SK-N-SH (cell line): ENCODE data around the gene ASPSCR1. TPM values are rescaled to one million over a fixed set of nuclear protein-coding genes. Genes with fewer than 3 reads are reported as not detected.

Experiments
- CTCF ChIA-PET: fragments of 300-600, 350-600 bp; formaldehyde crosslinking; extraction: SDS; loops from one replicate; lab custom pipeline; 2021; lab: Yijun Ruan, JAX
- POLR2A ChIA-PET: fragments of 350-600 bp; sonication (Branson Sonifier 250); formaldehyde crosslinking; extraction: SDS; loops from one replicate; lab custom pipeline; 2020; ENCODE audit warnings: antibody characterized with exemption, inconsistent platforms; lab: Yijun Ruan, JAX
- DNase-seq: peaks from one replicate; pipeline ENCODE4 v3.0.0; 2012
- H2AFZ ChIP-seq: fragments of 200-600 bp; sonication (generic); 2 replicates; pipeline ENCODE4 v1.8.1; 2016; ENCODE audit warnings: antibody characterized with exemption, mild to moderate bottlenecking, low read depth
- H3F3A ChIP-seq: fragments of 200-600 bp; sonication (generic); replicated peaks from 2 replicates; pipeline ENCODE3; 2016; ENCODE audit warnings: antibody characterized with exemption, mild to moderate bottlenecking; ENCODE audit not compliant: insufficient read depth
- H3K27ac ChIP-seq, 2 experiments: fragments of 200-500 bp in 1 of 2; fragments of 200-600 bp in 1 of 2; sonication (Bioruptor generic) in 1 of 2; sonication (generic), shearing (Covaris generic) in 1 of 2; 2 replicates each; pipeline versions ENCODE4 v1.5.1 to v1.6.1; 2014 to 2016; ENCODE audit warnings: low read depth in 2 of 2, inconsistent platforms in 1 of 2, low read length in 1 of 2, mild to moderate bottlenecking in 1 of 2, mixed read lengths in 1 of 2
- H3K27me3 ChIP-seq: fragments of 200-600 bp; sonication (generic), shearing (Covaris generic); 2 replicates; pipeline ENCODE4 v1.6.1; 2016; ENCODE audit warnings: mixed run types; ENCODE audit not compliant: insufficient read depth
- H3K36me3 ChIP-seq, 2 experiments: fragments of 200-500 bp in 1 of 2; fragments of 200-600 bp in 1 of 2; sonication (Bioruptor generic) in 1 of 2; sonication (generic) in 1 of 2; replicated peaks in 1 of 2; 2 replicates each; pipeline versions ENCODE3 to v1.5.1; 2014 to 2016; ENCODE audit warnings: low read length in 1 of 2, mild to moderate bottlenecking in 1 of 2; ENCODE audit not compliant: insufficient read depth in 2 of 2, control insufficient read depth in 1 of 2
- H3K4me1 ChIP-seq, 2 experiments: fragments of 200-500 bp in 1 of 2; fragments of 200-600 bp in 1 of 2; sonication (Bioruptor generic) in 1 of 2; sonication (generic), shearing (Covaris generic) in 1 of 2; 2 replicates each; pipeline versions ENCODE4 v1.5.1 to v1.6.1; 2014 to 2016; ENCODE audit warnings: low read depth in 1 of 2, low read length in 1 of 2, mixed run types in 1 of 2; ENCODE audit not compliant: insufficient read depth in 2 of 2, control insufficient read depth in 1 of 2
- H3K4me2 ChIP-seq: fragments of 200-600 bp; sonication (generic), shearing (Covaris generic); 2 replicates; pipeline ENCODE4 v1.6.1; 2017; ENCODE audit warnings: mixed run types
- H3K4me3 ChIP-seq, 2 experiments: fragments of 200-500 bp in 1 of 2; fragments of 200-600 bp in 1 of 2; sonication (Bioruptor generic) in 1 of 2; sonication (generic), shearing (Covaris generic) in 1 of 2; 2 replicates each; pipeline versions ENCODE4 v1.5.1 to v1.8.1; 2014 to 2016; ENCODE audit warnings: low read depth in 2 of 2, inconsistent platforms in 1 of 2, low read length in 1 of 2, mild to moderate bottlenecking in 1 of 2, mixed read lengths in 1 of 2, moderate library complexity in 1 of 2
- H3K79me2 ChIP-seq: fragments of 200-600 bp; sonication (generic); 2 replicates; pipeline ENCODE4 v1.8.1; 2017; ENCODE audit warnings: mild to moderate bottlenecking; ENCODE audit not compliant: insufficient read depth
- H3K9ac ChIP-seq: fragments of 200-600 bp; sonication (generic); 2 replicates; pipeline ENCODE4 v1.6.1; 2017; ENCODE audit warnings: mixed run types
- H3K9me2 ChIP-seq: fragments of 200-600 bp; sonication (generic); 2 replicates; pipeline ENCODE4 v1.6.1; 2017; ENCODE audit warnings: mixed run types
- H3K9me3 ChIP-seq: fragments of 200-600 bp; sonication (generic); 2 replicates; pipeline ENCODE4 v1.6.1; 2017; ENCODE audit warnings: mixed run types, mild to moderate bottlenecking, moderate library complexity
- H4K20me1 ChIP-seq: fragments of 200-600 bp; sonication (generic); 2 replicates; pipeline ENCODE4 v1.6.1; 2017; ENCODE audit warnings: mild to moderate bottlenecking, mixed run types; ENCODE audit not compliant: insufficient read depth
- EP300 ChIP-seq, 2 experiments: IDR thresholded peaks; 2 replicates each; pipeline versions ENCODE4 v1.4.0 to v1.6.1; 2012; ENCODE audit warnings: borderline replicate concordance in 1 of 2, low read depth in 1 of 2, low read length in 1 of 2
- EZH2phosphoT487 ChIP-seq: fragments of 200-600 bp; sonication (generic); IDR thresholded peaks from 2 replicates; pipeline ENCODE4 v1.6.1; 2017; ENCODE audit warnings: low read depth, mixed run types, mild to moderate bottlenecking, antibody characterized with exemption, moderate library complexity, borderline replicate concordance
- IRF3 ChIP-seq: fragments of 150-350 bp; IDR thresholded peaks from 2 replicates; pipeline ENCODE4 v1.6.1; 2016; ENCODE audit warnings: mild to moderate bottlenecking, low read depth, low read length
- MAX ChIP-seq: IDR thresholded peaks from 2 replicates; pipeline ENCODE4 v1.4.0; 2012; ENCODE audit warnings: low read depth
- POLR2AphosphoS5 ChIP-seq: IDR thresholded peaks from 2 replicates; pipeline ENCODE4 v1.6.1; 2012; ENCODE audit warnings: low read depth, low read length
- REST ChIP-seq: IDR thresholded peaks from 2 replicates; pipeline ENCODE4 v1.6.1; 2012; ENCODE audit warnings: mild to moderate bottlenecking, low read depth, low read length, moderate library complexity
- SMC3 ChIP-seq: IDR thresholded peaks from 2 replicates; pipeline ENCODE4 v1.6.1; 2012; ENCODE audit warnings: low read depth, low read length, improper control_type of control experiment
- TAF1 ChIP-seq: IDR thresholded peaks from 2 replicates; pipeline ENCODE4 v1.6.1; 2012; ENCODE audit warnings: low read depth, mild to moderate bottlenecking, low read length, moderate library complexity, borderline replicate concordance
- TEAD4 ChIP-seq: IDR thresholded peaks from 2 replicates; pipeline ENCODE4 v1.4.0; 2012; ENCODE audit warnings: mild to moderate bottlenecking, borderline replicate concordance; ENCODE audit not compliant: insufficient read depth
- USF1 ChIP-seq: IDR thresholded peaks from 2 replicates; pipeline ENCODE4 v1.4.0; 2012; ENCODE audit warnings: low read depth, borderline replicate concordance
- ZBTB33 ChIP-seq: IDR thresholded peaks from 2 replicates; pipeline ENCODE4 v1.4.0; 2012; ENCODE audit warnings: low read depth, borderline replicate concordance
- WGBS: methylation state at CpG from one replicate; pipeline ENCODE4 v1.1.6; 2017; ENCODE audit warnings: low lambda C conversion rate; 5-methylcytosine and 5-hydroxymethylcytosine counted together
- polyA plus RNA-seq, 3 experiments: library from polyadenylated mRNA; depleted of rRNA; stranded (reverse); fragments of >200 nt; gene quantifications; 2 replicates each; pipeline ENCODE4 v1.2.3, GENCODE V29; 2012

The ASPSCR1 gene
- polyA plus RNA-seq, 1 of the 3 experiments (the other 2 are of a cell fraction): 36.2 TPM

GRCh38 chr17:81927653-81928543 lies 49.5 kb upstream of the ASPSCR1 start, which contains the start of gene MAFG (continued):
- 0 out of 2 replicates have a peak, but pooled peaks have one; percentile 5 for TF ChIP-seq REST
- TF ChIP-seq EZH2phosphoT487: no peak
- no peak for TF ChIP-seq TEAD4
- TF ChIP-seq POLR2AphosphoS5: peak; percentile 63
- peak; percentile 98 for TF ChIP-seq USF1
- TF ChIP-seq, all 33 proteins: peak for 15

GRCh38 chr17:81928544-81929252 lies 48.7 kb upstream of the ASPSCR1 start:
- Histone ChIP-seq H3K79me2 (peaks cover 35% of the 10 kb centered on the region), H2AFZ (peak overlapping the region; percentile 82), H3K4me1 (peaks cover 18 to 30% of the 10 kb centered on the region in 2 experiments; a peak in 2 of 4 replicates), H3K9ac (peak overlapping the region; percentile 70), H3K36me3 (peaks cover 0 to 6% of the 10 kb centered on the region in 2 experiments), H3K4me3 (peak overlapping the region; percentile 92), H3K9me2 (no peaks in the 10 kb centered on the region), H3K27me3 (no peaks in the 10 kb centered on the region), H3K4me2 (peak overlapping the region; percentile 100), H3F3A (peaks cover 17% of the 10 kb centered on the region), H4K20me1 (peaks cover 36% of the 10 kb centered on the region), H3K27ac (peak overlapping the region in 1 of 2 experiments; percentile 85; a peak in 3 of 4 replicates), H3K9me3 (no peaks in the 10 kb centered on the region)
- ChIA-PET CTCF (interaction anchor here (0.7 to 11.7 kb wide), 21 partner anchors 8 to 1654 kb away, joined by 3 to 107 read pairs (median 6); partner anchors contain the start of genes ALYREF, ANAPC11, ARHGDIA and ASPSCR1), POLR2A (interaction anchor here (0.6 to 5.0 kb wide), 9 partner anchors 9 to 109 kb away, joined by 3 to 34 read pairs (median 4); partner anchors contain the start of genes ARHGDIA, CENPX, DCXR and LRRC45)
- DNase-seq: peak; percentile 80
- 57% methylated on average over 28 of the region's 44 CpGs for WGBS
- TF ChIP-seq REST (no peak), EP300 (IDR thresholded peaks at IDR 0.05; ENCODE audit: borderline replicate concordance in 1 of 2, low read depth in 1 of 2, low read length in 1 of 2) (no peak), MAX (no peak), SMC3 (no peak), IRF3 (no peak), ZBTB33 (no peak), TAF1 (no peak), USF1 (no peak)
